Hematopoietic multipotent progenitor cell (in vitro differentiated cells): ENCODE measurements around the gene UBE2Q2. TPM values are rescaled to one million over a fixed set of nuclear protein-coding genes. Genes with fewer than 3 reads are reported as not detected.
A peak's percentile ranks its signal among the peaks of the same experiment; 100 is the strongest.
"Not testable (repeated sequence)": the region's sequence is repeated elsewhere in the genome, so short reads cannot be mapped to it uniquely, and the experiment has no call there.

Experiments used
- DNase-seq, 3 donors: peaks; one replicate each; pipeline ENCODE4 v3.0.0-alpha.2; 2011 to 2015; ENCODE audit warnings: low read depth in 2 of 3, low spot score in 2 of 3
- total RNA-seq: library from RNA; depleted of rRNA; stranded (reverse); fragments of >200 nt; gene quantifications from one replicate; pipeline ENCODE4 v1.2.3, GENCODE V29; 2012

Gene UBE2Q2
- total RNA-seq, 1 donor, result 22.9 TPM

DNA sequence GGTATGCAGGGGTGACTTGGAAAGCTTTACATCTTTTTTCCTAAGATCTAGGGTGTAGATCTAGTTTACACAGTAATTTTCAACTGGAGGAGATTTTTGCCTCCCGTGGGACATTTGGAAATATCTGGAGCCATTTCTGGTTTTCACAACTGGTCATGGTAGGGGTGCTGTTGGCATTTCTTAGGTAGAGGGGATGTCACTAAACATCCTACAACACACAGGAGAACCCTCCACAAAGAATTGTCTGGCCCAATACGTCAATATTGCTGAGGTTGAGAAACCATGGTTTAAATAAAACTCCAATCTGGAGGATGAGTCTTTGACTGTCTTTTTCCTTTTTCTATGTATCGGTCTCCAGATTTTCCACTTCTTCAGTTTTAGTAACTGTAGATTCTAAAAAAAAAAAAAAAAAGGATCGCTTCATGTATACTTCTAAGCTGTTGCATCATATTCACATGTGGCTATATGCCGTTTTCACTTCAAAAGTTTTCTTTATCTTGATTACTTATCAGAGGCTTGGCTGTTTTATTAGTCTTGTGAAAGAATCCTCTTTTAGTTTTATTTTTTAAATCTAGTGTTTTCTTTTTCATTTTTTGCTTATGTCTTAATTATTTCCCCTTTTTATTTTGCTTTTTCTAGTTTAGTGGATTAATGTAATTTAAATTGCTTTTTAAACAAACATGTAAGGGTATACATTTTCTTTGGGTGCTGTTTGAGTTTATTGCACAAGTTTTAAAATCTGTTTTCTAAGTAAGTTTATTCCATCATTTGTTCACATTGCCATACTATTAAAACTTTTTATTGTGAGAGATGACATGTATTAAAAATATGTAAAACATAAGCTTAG lies 21.2 kb downstream of the UBE2Q2 start:
- no peak for DNase-seq

DNA sequence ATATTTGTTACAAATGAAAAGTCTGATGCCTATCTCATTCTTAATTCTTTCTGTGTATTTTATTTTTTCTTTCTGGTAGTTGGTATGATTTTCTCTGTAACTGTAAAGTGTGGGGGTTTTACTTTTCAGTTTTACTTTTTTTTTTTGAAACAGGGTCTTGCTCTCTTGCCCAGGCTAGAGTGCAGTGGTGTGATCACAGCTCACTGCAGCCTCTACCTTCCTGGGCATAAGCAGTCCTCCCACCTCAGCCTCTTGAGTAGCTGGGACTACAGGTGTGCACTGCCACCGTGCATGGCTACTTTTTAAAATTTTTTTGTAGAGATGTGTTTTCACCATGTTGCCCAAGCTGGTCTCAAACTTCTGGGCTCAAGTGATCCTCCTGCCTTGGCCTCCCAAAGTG lies 22.8 kb downstream of the UBE2Q2 start:
- DNase-seq, result not testable (repeated sequence)

DNA sequence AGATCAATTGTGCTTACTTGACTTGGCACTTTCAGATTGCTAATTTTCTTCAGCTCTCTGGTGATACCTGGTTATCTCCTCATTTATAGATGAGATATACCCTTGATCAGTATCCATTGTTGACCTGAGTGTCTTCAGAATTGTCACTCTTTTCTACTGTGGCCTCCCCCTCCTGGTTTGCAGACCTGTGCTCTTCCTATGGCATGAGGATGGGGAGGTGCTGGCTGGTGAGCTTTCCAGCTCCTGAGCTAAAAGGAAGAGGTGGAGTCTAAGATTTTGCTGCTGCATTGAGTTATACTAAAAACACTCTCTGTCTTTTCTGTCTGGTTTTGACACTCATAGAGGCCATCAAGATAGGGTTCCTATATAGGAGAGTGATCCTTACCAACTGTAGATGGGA lies 23.7 kb downstream of the UBE2Q2 start:
- no peak for DNase-seq

DNA sequence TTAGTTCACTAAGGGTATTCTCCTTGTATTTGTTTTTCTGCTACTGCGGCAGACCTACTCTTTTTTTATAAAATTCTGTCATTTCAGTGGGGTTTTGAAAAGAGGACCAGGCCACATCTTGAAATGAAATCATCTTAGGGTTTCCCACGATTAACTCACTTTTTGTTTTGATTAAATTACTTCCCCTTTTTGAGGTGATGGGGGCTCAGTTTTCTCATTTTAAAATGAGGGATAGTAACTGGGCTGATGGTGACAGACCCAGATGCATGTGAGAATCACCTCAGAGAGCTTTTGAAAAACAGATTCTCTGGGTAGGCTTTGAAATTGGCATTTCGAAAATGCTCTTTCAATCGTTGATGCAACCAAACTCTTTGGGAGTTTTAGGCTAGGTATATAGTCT lies 24.2 kb downstream of the UBE2Q2 start:
- peak in 2 of 3 donors; percentile 11 to 52 for DNase-seq

DNA sequence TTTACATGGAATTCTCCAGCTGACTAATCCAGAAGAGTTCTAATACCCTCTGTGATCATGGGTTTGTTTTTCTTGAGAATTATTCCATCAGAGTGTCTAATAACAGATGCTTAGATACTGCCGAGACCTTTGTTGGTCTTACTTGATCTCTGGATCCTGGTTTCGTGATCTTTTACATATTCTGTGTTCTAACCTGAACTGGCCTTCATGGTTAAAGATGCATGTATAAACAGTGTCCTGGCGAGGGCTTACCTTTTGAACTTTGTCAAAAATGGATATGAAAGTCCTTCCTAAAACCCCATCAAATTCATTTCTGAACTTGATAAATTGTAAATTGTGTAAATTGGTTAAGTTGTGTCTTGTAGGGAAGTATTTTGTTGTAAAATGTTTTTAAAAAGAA lies 24.8 kb downstream of the UBE2Q2 start:
- no peak for DNase-seq

- no peak for DNase-seq
Observed at GRCh38 chr15:75869446-75869845, 26.2 kb downstream of the UBE2Q2 start.

DNA sequence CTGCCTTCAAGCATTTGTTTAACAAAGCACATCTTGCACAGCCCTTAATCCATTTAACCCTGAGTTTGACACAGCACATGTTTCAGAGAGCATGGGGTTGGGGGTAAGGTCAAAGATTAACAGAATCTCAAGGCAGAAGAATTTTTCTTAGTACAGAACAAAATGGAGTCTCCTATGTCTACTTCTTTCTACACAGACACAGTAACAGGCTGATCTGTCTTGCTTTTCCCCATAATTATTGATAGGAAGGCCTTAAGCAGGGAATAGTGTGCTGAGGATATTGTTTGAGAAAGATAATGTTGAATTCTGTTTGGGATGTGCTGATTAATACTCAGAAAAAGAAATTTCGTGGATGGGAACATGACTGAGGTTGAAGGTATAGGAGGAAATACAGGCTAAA lies 28.3 kb downstream of the UBE2Q2 start:
- DNase-seq, result not testable (repeated sequence)

GRCh38 chr15:75872403-75872990 lies 29.2 kb downstream of the UBE2Q2 start:
- no peak for DNase-seq

- no peak for DNase-seq
Observed at GRCh38 chr15:75884041-75884440, 40.8 kb downstream of the UBE2Q2 start.

- DNase-seq, result no peak
Observed at GRCh38 chr15:75887178-75887577, 43.9 kb downstream of the UBE2Q2 start.

DNA sequence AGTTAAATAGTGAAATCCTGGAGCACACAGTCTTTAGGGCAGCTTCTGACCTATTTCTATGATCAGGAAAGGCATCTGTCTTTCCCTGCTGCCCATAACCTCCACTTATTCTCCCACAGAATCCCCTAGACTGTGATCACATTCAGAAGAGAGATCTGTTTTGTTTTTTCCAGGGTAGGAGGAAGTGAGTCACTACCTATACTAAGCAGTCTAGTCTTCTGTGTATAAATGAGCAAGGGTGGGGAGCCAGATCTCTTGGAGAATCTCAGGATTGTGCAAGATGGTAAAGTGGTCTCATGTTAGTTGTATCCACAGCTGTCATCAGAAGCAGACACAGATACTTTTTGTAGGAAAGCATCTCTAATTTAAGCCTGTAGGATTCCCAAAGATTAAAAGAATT lies 48.6 kb downstream of the UBE2Q2 start:
- peak in 2 of 3 donors; percentile 19 to 24 for DNase-seq

DNA sequence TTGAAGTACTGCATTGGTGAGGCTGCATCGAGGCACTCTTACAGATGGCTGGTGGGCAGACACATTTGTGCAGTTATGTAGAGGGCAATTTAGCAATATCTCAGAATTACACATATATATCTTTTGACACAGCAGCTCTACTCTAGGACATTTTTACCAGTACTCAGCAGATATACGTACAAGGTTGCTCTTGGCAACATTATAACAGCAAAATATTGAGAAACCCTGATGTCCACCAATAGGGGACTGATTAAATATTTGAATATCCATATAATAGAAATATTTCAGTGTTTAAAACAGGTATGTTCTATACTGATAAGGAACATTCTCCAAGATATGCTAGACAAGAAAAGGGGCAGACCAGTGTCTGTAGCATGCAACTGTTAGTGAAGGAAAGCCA lies 52.5 kb downstream of the UBE2Q2 start:
- no peak for DNase-seq

GRCh38 chr15:75900577-75900976 lies 57.3 kb downstream of the UBE2Q2 start:
- DNase-seq, result no peak

DNA sequence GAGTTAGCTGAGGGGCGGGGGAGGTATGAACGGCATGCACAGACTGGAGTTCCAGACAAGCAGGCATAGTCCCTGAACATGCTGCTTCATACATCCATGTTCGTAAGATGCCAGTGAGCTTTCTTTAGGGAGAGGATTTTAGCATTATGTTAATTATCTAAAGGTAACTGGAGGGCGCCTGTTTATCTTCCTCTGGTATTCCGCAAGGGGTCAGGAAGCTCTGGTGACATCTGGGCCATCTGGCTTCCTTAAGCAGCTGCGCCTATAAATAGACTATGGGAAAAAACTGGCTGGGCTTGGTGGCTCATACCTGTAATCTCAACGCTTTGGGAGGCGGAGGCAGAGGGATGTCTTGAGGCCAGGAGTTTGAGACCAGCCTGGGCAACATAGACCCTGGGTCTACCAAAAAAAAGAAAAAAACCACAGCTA lies 58.9 kb downstream of the UBE2Q2 start:
- DNase-seq, result peak in 2 of 3 donors; percentile 48 to 76

DNA sequence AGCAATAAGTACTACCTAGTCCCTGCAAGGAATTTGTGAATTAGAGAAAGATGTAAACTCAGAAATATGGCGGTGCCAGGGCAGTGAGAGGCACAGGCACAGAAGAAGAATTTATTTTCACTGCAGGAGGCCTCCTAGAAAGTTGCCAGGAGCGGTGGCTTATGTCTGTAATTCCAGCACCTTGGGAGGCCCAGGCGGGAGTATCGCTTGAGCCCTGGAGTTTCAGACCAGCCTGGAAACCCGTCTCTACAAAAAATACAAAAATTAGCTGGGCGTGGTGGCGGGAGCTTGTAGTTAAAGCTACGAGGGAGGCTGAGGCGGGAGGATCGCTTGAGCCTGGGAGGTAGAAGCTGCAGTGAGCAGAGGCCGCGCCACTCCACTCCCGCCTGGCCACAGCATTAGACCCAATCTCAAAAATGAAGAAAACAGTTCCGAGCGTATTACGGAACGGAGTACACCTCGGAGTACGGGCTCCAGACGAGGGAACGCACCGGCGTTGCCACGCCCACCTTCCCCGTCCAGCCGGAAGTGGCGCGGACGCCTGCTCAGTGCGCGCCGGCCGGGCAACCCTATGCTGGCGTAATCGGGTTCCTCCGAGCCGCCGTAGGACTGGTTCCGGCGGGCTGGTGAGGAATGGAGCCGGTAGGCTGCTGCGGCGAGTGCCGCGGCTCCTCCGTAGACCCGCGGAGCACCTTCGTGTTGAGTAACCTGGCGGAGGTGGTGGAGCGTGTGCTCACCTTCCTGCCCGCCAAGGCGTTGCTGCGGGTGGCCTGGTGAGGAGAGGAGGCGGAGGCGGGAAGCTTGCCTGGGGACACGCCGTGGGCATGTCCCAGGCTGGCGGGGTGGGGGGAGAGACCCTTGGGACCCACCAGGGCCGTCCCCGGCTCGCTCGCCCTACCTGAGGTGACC lies 60.3 kb downstream of the UBE2Q2 start, which contains the start of gene FBXO22:
TSS of gene FBXO22 (plus strand) at position 548 of the 909 bp plus-strand sequence. CDS start at position 634, 86 bp downstream.
- DNase-seq, result peak; percentile 70 to 92 (median 90)

- no peak for DNase-seq
Observed at GRCh38 chr15:75905231-75905630, 62.0 kb downstream of the UBE2Q2 start.

GRCh38 chr15:75910355-75910754 lies 67.1 kb downstream of the UBE2Q2 start:
- DNase-seq, result not testable (repeated sequence)

GRCh38 chr15:75916978-75917377 lies 73.7 kb downstream of the UBE2Q2 start:
- DNase-seq, result no peak

DNA sequence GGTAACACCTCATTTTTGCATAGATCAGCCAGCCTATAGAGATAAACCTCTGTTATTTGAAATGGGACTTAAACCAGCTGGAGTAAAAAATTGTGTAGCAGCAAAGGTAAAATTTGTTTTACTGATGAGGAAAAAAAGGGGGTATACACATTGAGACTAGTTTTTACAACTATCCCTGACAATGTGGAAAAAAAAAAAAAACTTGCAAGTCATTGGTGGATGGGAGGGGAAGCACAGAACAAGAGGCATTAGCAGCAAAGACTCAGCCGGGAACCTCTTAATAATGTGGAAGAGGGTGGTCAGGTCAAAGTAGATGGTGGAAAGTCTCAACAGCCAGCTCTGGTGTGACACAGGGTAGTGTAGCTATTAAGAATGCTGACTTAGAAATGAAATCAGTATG lies 74.9 kb downstream of the UBE2Q2 start:
- no peak for DNase-seq

- no peak for DNase-seq
Observed at GRCh38 chr15:75920079-75920478, 76.8 kb downstream of the UBE2Q2 start.
